Left ventricle myocardium superior (tissue), 1 donor: ENCODE results near the gene TNNT3. TPM values are rescaled to one million over a fixed set of nuclear protein-coding genes. Genes with fewer than 3 reads are reported as not detected.

Source experiments
- ATAC-seq: fragments of 200-7000 bp; cut with Tn5 transposase; one replicate; pipeline ENCODE4 v1.9.1; 2020; ENCODE audit warnings: mild to moderate bottlenecking, moderate library complexity
- DNase-seq: peaks from one replicate; pipeline ENCODE4 v3.0.0-alpha.2; 2020
- intact Hi-C: fragments of 100-400 bp; cut with micrococcal nuclease; formaldehyde crosslinking; loops from one replicate; pipeline ENCODE4 v1.11.0; 2022
- total RNA-seq: library from RNA; stranded (reverse); fragmentation: NEBNext Ultra II Directional; extraction: Animal tissue kit (Norgen Biotek cat#: 25700); gene quantifications from one replicate; pipeline ENCODE4 v1.2.1, GENCODE V29; 2021
- donor health status: DM: no; HTN: yes; CAD: no; lungs with severe emphysema.

TNNT3 gene
- total RNA-seq, 1 donor from 2014 or later, result 46.1 TPM

GRCh38 chr11:1942558-1943260, 23.2 kb downstream of the TNNT3 start:
- intact Hi-C loops, result no loop called here
- ATAC-seq (no peak), DNase-seq (peak; percentile 15)

DNA sequence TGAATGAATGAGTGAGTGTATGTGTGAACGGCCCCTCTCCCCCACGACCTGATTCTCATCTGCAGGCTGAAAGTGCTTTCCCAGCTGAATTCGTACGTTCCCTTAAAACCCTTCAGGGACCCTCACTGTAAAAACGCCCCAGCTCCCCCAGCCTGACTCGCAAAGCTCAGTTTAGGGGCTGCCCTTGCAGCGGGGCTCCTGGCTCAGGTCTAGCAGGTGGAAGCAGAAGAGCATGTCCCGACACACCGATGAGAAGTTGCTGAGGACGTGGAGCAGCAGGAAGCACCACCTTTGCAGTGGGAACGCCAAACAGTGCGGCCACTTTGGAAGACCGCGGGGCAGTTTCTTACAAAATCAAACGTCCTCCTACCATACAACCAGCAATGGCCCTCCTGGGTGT, 24.1 kb downstream of the TNNT3 start:
- intact Hi-C loops, result no loop called here
- ATAC-seq, result no peak
- peak; percentile 19 for DNase-seq

GRCh38 chr11:1943977-1944376, 24.5 kb downstream of the TNNT3 start:
- ATAC-seq (no peak), DNase-seq (peak; percentile 25)
- intact Hi-C loops, result no loop called here

- intact Hi-C loops, result no loop called here
- DNase-seq (peak; percentile 57), ATAC-seq (peak; percentile 78)
Measured at GRCh38 chr11:1946812-1947484, 27.4 kb downstream of the TNNT3 start, which contains the start of gene MRPL23. TSS of gene MRPL23 (plus strand) at chr11:1947332. CDS start at chr11:1947363, 31 bp downstream.

DNA sequence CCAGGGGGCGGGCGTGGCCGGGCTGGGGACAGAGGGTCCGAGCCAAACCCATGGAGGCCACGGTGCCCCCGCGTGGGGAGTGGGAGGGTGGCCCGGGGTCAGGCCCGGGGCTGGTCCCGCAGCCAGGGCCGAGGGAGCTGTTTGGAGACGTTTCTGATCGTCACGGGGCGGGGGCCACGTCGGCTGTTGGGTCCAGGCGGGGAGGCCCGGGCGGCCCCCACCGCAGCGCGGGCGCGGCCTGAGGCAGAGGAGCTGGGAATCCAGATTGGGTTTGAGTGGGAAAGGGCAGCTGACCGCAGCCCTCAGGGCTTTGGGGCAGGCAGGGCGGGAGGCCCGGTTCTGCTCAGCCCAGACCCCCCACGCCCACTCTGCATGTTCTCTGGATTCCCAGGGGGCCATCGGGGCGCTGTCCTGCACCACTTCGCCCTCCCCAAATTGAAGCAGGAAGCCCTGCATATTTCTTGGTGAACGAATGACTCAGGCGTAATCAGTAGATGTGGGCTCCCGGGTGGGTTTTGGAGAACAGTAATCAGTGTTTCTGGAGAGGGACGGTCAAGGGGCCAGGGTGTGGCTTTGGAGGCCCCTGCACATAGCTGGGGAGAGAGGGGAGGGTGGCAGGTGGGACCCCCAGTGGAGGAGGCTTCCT, 28.2 kb downstream of the TNNT3 start:
- DNase-seq, result no peak
- intact Hi-C loops, result no loop called here
- ATAC-seq, result peak; percentile 54

GRCh38 chr11:1948389-1948788, 28.9 kb downstream of the TNNT3 start:
- DNase-seq, result peak; percentile 60
- peak; percentile 58 for ATAC-seq
- intact Hi-C loops, result no loop called here

GRCh38 chr11:1949302-1949701, 29.8 kb downstream of the TNNT3 start:
- ATAC-seq (no peak), DNase-seq (peak; percentile 29)
- intact Hi-C loops, result no loop called here

- intact Hi-C loops, result no loop called here
- ATAC-seq (no peak), DNase-seq (no peak)
Measured at GRCh38 chr11:1949922-1950321, 30.4 kb downstream of the TNNT3 start.

DNA sequence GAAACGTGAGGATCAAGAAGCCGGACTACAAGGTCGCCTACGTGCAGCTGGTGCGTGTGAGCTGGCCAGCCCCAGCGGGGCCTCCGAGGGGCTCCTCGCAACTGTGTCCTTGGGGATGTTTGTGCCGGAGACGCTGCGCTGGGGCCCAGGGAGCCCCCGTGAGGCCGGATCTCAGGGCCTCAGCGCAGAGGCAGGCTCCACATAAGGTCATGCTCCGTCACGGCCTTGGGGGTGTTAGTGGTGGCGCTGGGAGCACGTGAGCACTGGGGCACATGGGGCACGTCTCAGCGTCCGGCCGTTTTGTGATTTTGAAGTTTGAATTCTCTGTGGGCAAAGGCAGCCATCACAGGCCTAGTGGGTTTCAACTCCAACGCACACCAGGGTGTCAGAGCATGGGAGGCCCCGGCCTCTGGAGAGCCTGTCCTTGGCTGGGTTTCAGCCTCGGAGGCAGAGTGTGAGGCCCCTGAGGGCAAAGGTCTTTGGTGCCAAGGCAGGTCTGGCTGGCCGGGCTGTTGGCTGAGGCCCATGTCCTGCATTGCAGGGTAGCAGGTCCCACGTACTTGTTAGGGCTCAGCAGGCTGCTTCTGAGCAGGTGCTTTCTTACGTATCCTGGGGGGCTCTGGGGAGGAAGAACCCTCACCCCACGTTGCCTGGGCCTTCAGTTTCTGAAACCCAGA, 33.4 kb downstream of the TNNT3 start:
- intact Hi-C loops, result no loop called here
- ATAC-seq (no peak), DNase-seq (peak; percentile 18)

DNA sequence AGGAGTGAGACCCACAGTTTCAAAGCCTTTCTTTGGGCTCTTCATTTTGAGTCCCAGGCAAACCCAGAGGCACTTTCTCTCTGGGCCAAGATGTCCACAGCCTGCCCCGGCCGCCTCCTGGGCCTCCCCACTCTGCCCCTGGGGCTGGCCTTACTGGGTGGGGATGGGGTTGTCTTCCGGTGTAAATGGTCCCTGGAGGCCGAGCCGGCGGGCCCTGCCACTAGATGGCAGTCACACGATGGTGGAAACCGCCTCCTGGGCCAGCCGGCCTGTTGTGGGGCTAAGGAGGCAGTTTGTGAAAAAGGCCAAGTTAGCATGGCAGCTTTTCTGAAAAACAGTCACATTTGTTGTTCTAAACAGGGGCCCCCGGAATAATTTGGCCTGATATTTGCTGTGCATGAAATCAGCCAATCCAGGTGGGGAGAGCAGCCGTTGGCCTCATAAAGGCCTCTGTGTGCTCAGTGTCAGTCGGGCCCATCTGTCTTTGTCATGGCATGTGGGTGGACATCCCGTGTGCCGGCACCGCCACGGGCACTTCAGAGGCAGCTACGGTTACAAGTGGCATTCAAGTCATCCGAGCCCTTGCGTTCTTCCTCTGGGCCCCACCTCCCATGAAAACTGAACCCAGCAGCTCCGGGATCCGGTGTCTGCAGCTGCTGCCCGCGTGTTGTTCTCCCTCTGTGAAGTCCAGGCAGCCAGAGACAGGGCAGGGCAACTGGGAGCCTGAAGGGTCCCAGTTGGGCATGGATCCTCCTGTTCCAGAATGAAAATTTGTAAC, 34.2 kb downstream of the TNNT3 start:
- DNase-seq (peak; percentile 60), ATAC-seq (peak; percentile 77)
- intact Hi-C loops, result no loop called here

DNA sequence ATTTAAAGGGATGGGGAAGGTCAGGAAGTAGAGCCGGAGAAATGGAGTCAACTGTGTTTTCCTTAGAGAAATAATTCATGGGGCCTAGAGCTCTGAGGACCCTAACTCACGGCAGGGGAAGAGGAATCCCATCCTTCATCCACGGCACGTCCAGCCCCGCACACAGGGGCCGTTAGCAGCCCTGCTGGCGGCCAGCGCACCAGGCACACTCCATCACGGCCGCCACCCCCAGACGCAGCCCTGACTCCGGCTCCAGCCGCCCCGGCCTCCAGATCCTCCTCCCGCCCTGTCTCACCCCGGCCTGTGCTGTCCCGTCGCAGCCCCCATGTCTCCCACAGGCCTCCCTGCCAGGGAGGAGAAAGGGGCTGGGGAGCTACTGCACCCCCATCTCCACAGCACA, 38.9 kb downstream of the TNNT3 start:
- DNase-seq, result no peak

DNA sequence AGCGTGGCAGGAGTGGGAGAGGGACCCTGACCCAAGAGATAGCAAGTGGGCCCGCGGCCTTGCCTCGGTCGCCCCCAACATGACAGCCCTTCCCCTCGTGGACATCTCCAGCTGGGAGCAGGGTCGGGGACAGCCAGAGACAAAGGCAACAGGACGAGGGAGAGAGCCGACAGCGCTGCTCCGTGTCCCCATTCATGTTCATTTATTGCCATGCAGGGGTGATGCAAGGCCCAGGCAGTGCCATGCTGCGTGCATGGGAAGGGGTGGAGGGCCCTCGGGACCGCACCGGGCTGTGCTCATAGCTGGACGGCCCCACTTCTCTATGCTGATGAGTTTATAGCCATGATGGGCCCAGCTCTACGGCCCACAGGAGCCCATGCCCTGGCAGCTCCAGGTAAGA, 40.3 kb downstream of the TNNT3 start:
- DNase-seq (peak; percentile 6), ATAC-seq (no peak)
- intact Hi-C loops, result no loop called here

More for the DNA sequence above, 38.9 kb downstream of the TNNT3 start:
- no peak for ATAC-seq
- intact Hi-C loops, result no loop called here

DNA sequence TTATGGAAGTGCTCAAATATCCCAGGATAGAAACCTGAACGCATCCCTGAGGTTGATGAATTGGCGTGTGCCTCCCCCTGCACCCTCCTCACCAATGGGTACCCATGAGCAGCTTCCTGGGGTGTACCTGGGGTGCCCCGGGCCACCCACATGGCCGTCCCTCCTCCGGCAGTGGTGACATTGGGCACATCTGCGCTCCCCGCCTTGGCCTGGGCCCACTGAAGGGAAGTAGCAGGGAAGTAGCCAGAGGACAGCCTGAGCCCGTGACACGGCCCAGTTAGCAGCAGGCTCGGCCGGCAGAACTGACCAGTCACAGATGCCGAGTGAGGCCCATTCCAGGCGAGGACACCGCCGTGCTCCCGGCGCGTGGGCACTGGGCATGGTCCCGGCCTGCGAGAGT, 44.4 kb downstream of the TNNT3 start:
- intact Hi-C loops, result no loop called here
- ATAC-seq, result no peak
- DNase-seq, result no peak

DNA sequence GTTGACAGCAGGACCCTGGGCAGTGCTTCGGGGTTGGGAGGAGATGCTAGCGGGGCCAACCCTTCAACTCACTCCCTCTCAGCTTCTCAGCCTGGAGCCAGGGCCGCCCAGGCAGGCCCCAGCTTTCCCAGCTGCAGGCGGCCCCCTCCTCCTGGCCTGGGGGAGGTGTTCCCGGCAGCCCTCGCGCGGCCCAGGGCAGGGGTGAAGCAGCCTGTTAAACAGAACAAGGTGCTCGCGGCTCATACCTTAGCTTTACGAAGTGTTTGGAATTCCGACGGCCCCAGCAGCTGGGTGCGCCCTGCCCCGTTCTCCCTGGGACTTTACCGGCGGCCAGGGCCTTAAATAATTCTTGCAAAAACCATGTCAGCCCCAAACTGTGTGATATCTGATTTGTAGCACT, 44.8 kb downstream of the TNNT3 start:
- DNase-seq (no peak), ATAC-seq (no peak)
- intact Hi-C loops, result no loop called here

- ATAC-seq, result no peak
- DNase-seq, result no peak
Measured at GRCh38 chr11:1964955-1965354, 45.5 kb downstream of the TNNT3 start.

DNA sequence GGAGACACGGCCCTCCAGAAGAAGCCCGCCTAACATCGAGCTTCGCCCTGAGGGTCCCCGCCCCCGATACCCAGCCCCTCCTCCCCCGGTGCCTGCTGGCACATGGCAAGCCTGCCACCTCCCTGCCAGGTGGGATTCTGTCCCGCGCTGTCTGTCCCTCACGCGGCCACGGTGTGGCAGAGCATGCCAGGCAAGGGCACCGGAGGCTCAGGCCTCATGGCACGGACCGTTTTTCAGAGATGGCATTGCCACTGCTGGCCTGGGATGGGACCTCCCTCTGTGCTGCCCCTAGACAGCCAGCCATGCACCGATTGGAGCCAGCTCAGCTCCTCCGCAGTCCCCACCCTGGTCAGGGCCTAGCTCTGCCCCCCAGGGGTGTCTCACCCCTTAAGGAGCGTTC, 47.0 kb downstream of the TNNT3 start:
- intact Hi-C loops, result no loop called here
- ATAC-seq (peak; percentile 52), DNase-seq (peak; percentile 42)

More at GRCh38 chr11:1964955-1965354, 45.5 kb downstream of the TNNT3 start:
- intact Hi-C loops, result no loop called here

- ATAC-seq, result peak; percentile 60
- DNase-seq, result peak; percentile 27
- intact Hi-C loops, result no loop called here
Measured at GRCh38 chr11:1967641-1968225, 48.2 kb downstream of the TNNT3 start.

- DNase-seq (peak; percentile 25), ATAC-seq (peak; percentile 60)
- intact Hi-C loops, result no loop called here
Measured at GRCh38 chr11:1968454-1969002, 49.0 kb downstream of the TNNT3 start.
